ENCODE data around the gene GASK1A.

- no peak for TF ChIP-seq EP300 (IDR thresholded peaks at IDR 0.05; ENCODE audit: borderline replicate concordance in 1 of 2, low read depth in 2 of 2, low read length in 2 of 2)
- no peak for TF ChIP-seq TAF1 (IDR thresholded peaks at IDR 0.05; ENCODE audit: low read depth, low read length)
- no peak for TF ChIP-seq CTCF (IDR thresholded peaks at IDR 0.05; ENCODE audit: control extremely low read depth in 1 of 3, insufficient read depth in 1 of 3, low read depth in 1 of 3, low read length in 3 of 3)
- TF ChIP-seq SIN3A (conservative IDR thresholded peaks at IDR 0.05 in 1 of 2, IDR thresholded peaks at IDR 0.05 in 1 of 2; ENCODE audit: low read depth in 1 of 2, low read length in 2 of 2): no peak
- no peak for TF ChIP-seq GABPA (IDR thresholded peaks at IDR 0.05; ENCODE audit: borderline replicate concordance, insufficient read depth, low read length)
- TF ChIP-seq POLR2A (IDR thresholded peaks at IDR 0.05; ENCODE audit: control extremely low read depth in 1 of 2, low read depth in 2 of 2, low read length in 2 of 2): no peak
- TF ChIP-seq, protein P1, sequence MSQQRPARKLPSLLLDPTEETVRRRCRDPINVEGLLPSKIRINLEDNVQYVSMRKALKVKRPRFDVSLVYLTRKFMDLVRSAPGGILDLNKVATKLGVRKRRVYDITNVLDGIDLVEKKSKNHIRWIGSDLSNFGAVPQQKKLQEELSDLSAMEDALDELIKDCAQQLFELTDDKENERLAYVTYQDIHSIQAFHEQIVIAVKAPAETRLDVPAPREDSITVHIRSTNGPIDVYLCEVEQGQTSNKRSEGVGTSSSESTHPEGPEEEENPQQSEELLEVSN (IDR thresholded peaks at IDR 0.05): no peak
- TF ChIP-seq, protein P2, sequence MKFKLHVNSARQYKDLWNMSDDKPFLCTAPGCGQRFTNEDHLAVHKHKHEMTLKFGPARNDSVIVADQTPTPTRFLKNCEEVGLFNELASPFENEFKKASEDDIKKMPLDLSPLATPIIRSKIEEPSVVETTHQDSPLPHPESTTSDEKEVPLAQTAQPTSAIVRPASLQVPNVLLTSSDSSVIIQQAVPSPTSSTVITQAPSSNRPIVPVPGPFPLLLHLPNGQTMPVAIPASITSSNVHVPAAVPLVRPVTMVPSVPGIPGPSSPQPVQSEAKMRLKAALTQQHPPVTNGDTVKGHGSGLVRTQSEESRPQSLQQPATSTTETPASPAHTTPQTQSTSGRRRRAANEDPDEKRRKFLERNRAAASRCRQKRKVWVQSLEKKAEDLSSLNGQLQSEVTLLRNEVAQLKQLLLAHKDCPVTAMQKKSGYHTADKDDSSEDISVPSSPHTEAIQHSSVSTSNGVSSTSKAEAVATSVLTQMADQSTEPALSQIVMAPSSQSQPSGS (IDR thresholded peaks at IDR 0.05; ENCODE audit: low read length): no peak
- no peak for TF ChIP-seq SUZ12 (IDR thresholded peaks at IDR 0.05; ENCODE audit: low read length)
- no peak for TF ChIP-seq ZNF274 (IDR thresholded peaks at IDR 0.05; ENCODE audit: borderline replicate concordance, extremely low read depth, low read length)
- TF ChIP-seq, protein P3, sequence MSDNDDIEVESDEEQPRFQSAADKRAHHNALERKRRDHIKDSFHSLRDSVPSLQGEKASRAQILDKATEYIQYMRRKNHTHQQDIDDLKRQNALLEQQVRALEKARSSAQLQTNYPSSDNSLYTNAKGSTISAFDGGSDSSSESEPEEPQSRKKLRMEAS (IDR thresholded peaks at IDR 0.05): no peak
- no peak for TF ChIP-seq SP2 (IDR thresholded peaks at IDR 0.05; ENCODE audit: low read length)
Observed at GRCh38 chr3:43014241-43014640, 35.1 kb downstream of the GASK1A start.
